Airway epithelial cell (primary cell): ENCODE data around the gene GSPT1. TPM values are rescaled to one million over a fixed set of nuclear protein-coding genes. Genes with fewer than 3 reads are reported as not detected.

ENCODE experiments used
- total RNA-seq: library from RNA; depleted of rRNA; stranded (reverse); fragments of >200 nt; gene quantifications from 2 replicates; pipeline ENCODE4 v1.2.3, GENCODE V29; 2015

The GSPT1 gene
- 86.2 and 108 TPM in 2 replicates for total RNA-seq

DNA sequence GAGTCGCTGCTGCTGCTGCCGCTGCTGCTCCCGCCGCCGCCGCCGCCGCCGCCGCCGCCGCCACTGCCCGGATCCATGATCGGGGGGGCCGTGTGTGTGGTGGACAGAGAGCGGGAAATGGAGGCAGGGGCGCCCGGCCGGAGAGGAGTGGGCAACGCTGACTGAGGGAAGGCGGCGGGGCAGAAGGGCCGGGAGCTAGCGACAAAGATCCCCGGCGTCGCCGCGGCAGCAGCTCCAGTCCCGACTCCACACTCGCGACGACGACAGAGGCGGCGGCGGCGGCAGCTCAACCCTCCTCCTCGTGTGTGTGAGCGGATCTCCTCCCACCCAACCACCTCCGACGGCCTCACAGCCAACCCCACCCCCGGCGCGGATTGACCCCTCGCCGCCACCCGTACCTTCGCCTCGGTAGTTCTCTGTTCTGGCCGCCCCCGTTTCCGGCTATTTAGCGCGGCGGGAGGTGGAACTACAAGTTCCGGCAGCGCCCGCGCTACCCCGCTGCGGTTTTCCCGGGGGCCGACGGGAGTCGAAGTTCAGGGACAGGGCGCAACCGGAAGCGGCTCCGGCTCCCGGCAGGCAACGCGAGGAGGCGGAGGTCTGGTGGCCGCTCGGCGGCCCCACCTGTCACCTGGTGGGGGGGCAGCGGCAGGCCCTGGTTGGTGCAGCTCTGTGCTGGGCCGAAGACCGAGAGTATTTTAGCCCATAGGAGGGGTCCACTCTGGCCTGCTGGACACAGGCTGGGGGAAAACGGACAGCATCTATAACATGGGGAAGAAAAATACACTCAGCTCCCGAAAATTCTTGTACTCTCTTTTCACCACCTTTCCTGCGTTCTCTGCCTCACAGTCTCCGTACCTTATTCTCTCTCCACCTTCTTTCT is at the start of gene GSPT1:
GSPT1 (minus strand) TSS at position 313 of the 880 bp plus-strand sequence; CDS start at position 77, 236 bp downstream.

DNA sequence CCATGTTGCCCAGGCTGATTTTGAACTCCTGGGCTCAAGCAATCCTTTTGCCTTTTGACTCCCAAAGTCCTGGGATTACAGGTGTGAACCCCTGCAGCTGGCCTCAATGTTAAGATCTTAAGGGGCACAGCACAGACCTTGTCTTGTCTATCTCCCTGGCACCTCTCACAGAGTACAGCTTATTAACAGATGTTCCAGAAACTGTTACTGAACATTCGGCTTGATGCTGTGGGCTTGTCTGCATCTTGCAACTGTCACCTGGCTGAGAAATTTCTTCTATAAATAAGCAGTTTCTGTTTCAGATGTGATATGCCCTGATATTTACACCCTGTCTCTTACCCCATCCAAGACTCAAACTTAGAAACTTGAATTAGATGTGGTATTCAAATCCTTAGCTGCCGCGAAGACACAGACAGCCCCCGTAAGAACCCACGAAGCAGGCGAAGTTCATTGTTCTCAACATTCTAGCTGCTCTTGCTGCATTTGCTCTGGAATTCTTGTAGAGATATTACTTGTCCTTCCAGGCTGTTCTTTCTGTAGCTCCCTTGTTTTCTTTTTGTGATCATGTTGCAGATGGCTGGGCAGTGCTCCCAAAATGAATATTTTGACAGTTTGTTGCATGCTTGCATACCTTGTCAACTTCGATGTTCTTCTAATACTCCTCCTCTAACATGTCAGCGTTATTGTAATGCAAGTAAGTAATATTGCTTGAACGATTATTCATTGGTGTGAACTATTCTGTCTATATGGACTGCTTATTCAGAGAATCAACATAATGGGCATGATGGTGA is 49.2 kb upstream of the GSPT1 start, which contains the start of gene TNFRSF17:
TNFRSF17 (plus strand) TSS at position 450 of the 791 bp plus-strand sequence; CDS start at position 565, 115 bp downstream.

DNA sequence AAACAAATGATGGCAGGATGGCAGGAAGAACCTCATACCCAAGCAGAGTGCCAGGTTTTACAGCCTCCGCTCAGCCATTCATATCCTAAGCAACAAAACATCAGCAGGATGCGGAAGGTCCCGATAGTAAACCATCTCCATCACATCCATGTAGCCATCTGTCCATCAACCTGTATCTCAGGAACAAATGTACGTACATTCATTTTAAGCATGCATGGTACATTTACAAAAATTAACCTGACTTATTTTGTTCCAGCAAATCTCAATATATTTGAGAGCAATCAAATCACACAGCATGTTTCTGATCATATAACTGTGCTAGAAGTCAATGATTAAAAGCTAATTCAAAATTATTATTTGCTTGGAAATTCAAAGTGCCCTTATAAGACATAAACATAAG is 26.2 kb upstream of the GSPT1 start, which contains the start of gene NPIPB2:
NPIPB2 (minus strand) TSS at position 101 of the 400 bp plus-strand sequence; CDS start at position 101, 0 bp downstream.

DNA sequence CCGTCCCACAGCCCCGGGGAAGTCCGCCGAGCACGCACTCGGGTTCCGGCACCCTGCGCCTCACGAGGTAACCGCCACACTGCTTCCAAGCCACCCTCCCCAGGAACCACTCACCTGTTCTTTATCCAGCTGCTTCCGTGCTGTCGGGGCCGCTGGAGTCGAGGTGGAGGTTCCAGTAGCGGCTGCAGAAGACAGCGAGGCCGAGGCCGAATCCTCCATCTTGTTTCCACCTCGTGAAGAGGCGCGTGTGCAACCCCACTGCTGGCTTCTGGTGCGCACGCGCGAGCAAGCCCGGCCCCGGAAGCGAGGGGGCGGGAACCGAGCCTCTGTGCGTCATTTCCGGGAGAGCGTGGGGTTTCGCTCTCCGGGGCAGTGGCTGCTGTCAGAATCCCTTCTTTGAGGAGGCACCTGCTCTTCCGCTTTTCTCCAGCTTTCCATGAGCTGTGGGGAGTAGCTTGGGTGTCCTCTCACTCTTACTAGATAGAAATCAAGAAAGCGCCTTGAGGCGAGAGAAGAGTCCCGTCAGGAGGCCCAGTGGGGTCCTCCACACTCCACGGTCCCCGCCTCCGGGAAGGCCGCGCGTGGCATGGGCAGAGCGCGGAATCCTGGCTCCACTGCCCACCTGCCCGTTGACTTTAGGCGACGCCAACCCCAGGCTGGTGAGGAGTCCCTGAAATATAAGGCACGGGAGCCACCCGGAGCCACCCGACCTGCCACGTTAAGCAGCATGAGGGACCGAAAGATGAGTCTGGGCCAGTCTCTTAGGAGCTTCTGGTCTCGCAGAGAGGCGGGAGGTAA is 64.3 kb downstream of the GSPT1 start, which contains the start of gene RSL1D1:
RSL1D1 (minus strand) TSS at position 249 of the 798 bp plus-strand sequence; CDS start at position 219, 30 bp downstream.

Other genes starting within 250 kb of the GSPT1 start
- 17.9 and 19.5 TPM in 2 replicates for gene SNN, start 247.5 kb downstream of the GSPT1 start, total RNA-seq
- gene TXNDC11, start 173.1 kb downstream of the GSPT1 start, total RNA-seq: 30.3 and 31.5 TPM in 2 replicates
- 24.1 and 28.4 TPM in 2 replicates for gene ZC3H7A, start 118.7 kb downstream of the GSPT1 start, total RNA-seq
- gene RSL1D1, start 64.4 kb downstream of the GSPT1 start, total RNA-seq: 182 and 197 TPM in 2 replicates
- gene NPIPB2, start 26.1 kb upstream of the GSPT1 start, total RNA-seq: 0.93 and 2.3 TPM in 2 replicates
- not detected in 2 replicates for gene TNFRSF17, start 49.3 kb upstream of the GSPT1 start, total RNA-seq
- gene SNX29, start 60.8 kb upstream of the GSPT1 start, total RNA-seq: 4.1 and 4.7 TPM in 2 replicates